H9 (cell line): ENCODE measurements around the gene LCMT2. TPM values are rescaled to one million over a fixed set of nuclear protein-coding genes. Genes with fewer than 3 reads are reported as not detected.

Experiments
- DNase-seq: peaks from one replicate; pipeline ENCODE4 v3.0.0-alpha.2; 2017
- H2AFZ ChIP-seq: one replicate; pipeline ENCODE4 v1.6.1; 2013; ENCODE audit warnings: mild to moderate bottlenecking, low read length, control low read depth, moderate library complexity
- H2AK5ac ChIP-seq: 2 replicates; pipeline ENCODE4 v1.6.1; 2013; ENCODE audit warnings: low read length, control low read depth, mixed read lengths; ENCODE audit not compliant: insufficient read length
- H2BK120ac ChIP-seq: one replicate; pipeline ENCODE4 v1.6.1; 2013; ENCODE audit warnings: low read depth, mild to moderate bottlenecking, low read length, control low read depth, inconsistent platforms; ENCODE audit not compliant: poor library complexity, severe bottlenecking
- H2BK12ac ChIP-seq: 2 replicates; pipeline ENCODE4 v1.6.1; 2013; ENCODE audit warnings: low read length, control low read depth, mixed read lengths, low read depth; ENCODE audit not compliant: insufficient read length
- H2BK15ac ChIP-seq: 2 replicates; pipeline ENCODE4 v1.6.1; 2013; ENCODE audit warnings: low read depth, low read length, control low read depth
- H2BK20ac ChIP-seq: one replicate; pipeline ENCODE4 v1.6.1; 2013; ENCODE audit warnings: low read depth, mild to moderate bottlenecking, low read length, control low read depth, inconsistent platforms; ENCODE audit not compliant: poor library complexity, severe bottlenecking
- H2BK5ac ChIP-seq: 2 replicates; pipeline ENCODE4 v1.6.1; 2013; ENCODE audit warnings: low read length, control low read depth, mixed read lengths; ENCODE audit not compliant: insufficient read length
- H3K14ac ChIP-seq: 2 replicates; pipeline ENCODE4 v1.6.1; 2013; ENCODE audit warnings: low read length, control low read depth; ENCODE audit not compliant: insufficient read depth
- H3K18ac ChIP-seq: 2 replicates; pipeline ENCODE4 v1.6.1; 2013; ENCODE audit warnings: low read depth, mild to moderate bottlenecking, mixed read lengths, low read length, control low read depth; ENCODE audit not compliant: insufficient read length
- H3K23ac ChIP-seq: 2 replicates; pipeline ENCODE4 v1.6.1; 2013; ENCODE audit warnings: low read length, control low read depth, mixed read lengths, low read depth; ENCODE audit not compliant: insufficient read length
- H3K23me2 ChIP-seq: 2 replicates; pipeline ENCODE4 v1.6.1; 2013; ENCODE audit warnings: low read depth, mild to moderate bottlenecking, mixed read lengths, low read length, control low read depth; ENCODE audit not compliant: insufficient read length, poor library complexity, severe bottlenecking
- H3K27ac ChIP-seq: 2 replicates; pipeline ENCODE4 v1.5.1; 2013; ENCODE audit warnings: low read length, control low read depth, mixed read lengths, low read depth; ENCODE audit not compliant: insufficient read length
- H3K27me3 ChIP-seq: 2 replicates; pipeline ENCODE4 v1.6.1; 2013; ENCODE audit warnings: low read length, control low read depth, inconsistent platforms; ENCODE audit not compliant: insufficient read depth
- H3K4ac ChIP-seq: 2 replicates; pipeline ENCODE4 v1.6.1; 2013; ENCODE audit warnings: low read depth, mild to moderate bottlenecking, control low read depth, inconsistent platforms, low read length, moderate library complexity
- H3K4me1 ChIP-seq: 2 replicates; pipeline ENCODE4 v1.6.1; 2013; ENCODE audit warnings: low read length, control low read depth, inconsistent platforms; ENCODE audit not compliant: insufficient read depth
- H3K4me2 ChIP-seq: 2 replicates; pipeline ENCODE4 v1.6.1; 2013; ENCODE audit warnings: low read length, control low read depth, mixed read lengths; ENCODE audit not compliant: insufficient read length, insufficient read depth
- H3K56ac ChIP-seq: 2 replicates; pipeline ENCODE4 v1.6.1; 2013; ENCODE audit warnings: low read depth, mild to moderate bottlenecking, mixed read lengths, low read length, control low read depth; ENCODE audit not compliant: insufficient read length
- H3K79me1 ChIP-seq: 2 replicates; pipeline ENCODE4 v1.6.1; 2013; ENCODE audit warnings: low read depth, mild to moderate bottlenecking, moderate library complexity, low read length, control low read depth, inconsistent platforms; ENCODE audit not compliant: insufficient read depth, poor library complexity, severe bottlenecking
- H3K79me2 ChIP-seq: 2 replicates; pipeline ENCODE4 v1.6.1; 2013; ENCODE audit warnings: low read length, control low read depth, inconsistent platforms; ENCODE audit not compliant: insufficient read depth
- H3K9ac ChIP-seq: 2 replicates; pipeline ENCODE4 v1.6.1; 2013; ENCODE audit warnings: low read length, control low read depth, mixed read lengths; ENCODE audit not compliant: insufficient read length; ENCODE audit errors: extremely low read depth
- H3K9me3 ChIP-seq: one replicate; pipeline ENCODE4 v1.6.1; 2013; ENCODE audit warnings: low read depth, low read length, inconsistent platforms; ENCODE audit not compliant: control insufficient read depth
- H3T11ph ChIP-seq: one replicate; pipeline ENCODE4 v1.6.1; 2013; ENCODE audit warnings: mild to moderate bottlenecking, low read length, control low read depth, inconsistent platforms
- H4K20me1 ChIP-seq: one replicate; pipeline ENCODE4 v1.6.1; 2013; ENCODE audit not compliant: control insufficient read depth, insufficient read length, insufficient read depth
- H4K5ac ChIP-seq: 2 replicates; pipeline ENCODE4 v1.6.1; 2013; ENCODE audit warnings: low read depth, mild to moderate bottlenecking, mixed read lengths, low read length, control low read depth; ENCODE audit not compliant: insufficient read length
- H4K8ac ChIP-seq: replicated peaks from 2 replicates; pipeline ENCODE4 v1.6.1; 2013; ENCODE audit warnings: low read length, control low read depth, mixed read lengths, low read depth; ENCODE audit not compliant: insufficient read length
- H4K91ac ChIP-seq: 2 replicates; pipeline ENCODE4 v1.6.1; 2013; ENCODE audit warnings: low read depth, mild to moderate bottlenecking, moderate library complexity, mixed read lengths, low read length, control low read depth; ENCODE audit not compliant: insufficient read length
- H3K27ac Mint-ChIP-seq, 3 experiments: 2 replicates in 2 of 3; 3 replicates in 1 of 3; pipeline ENCODE4 v1.8.0; 2020 to 2021; ENCODE audit warnings: mixed read lengths in 3 of 3, mild to moderate bottlenecking in 1 of 3, moderate library complexity in 1 of 3
- H3K27me3 Mint-ChIP-seq: 2 replicates; pipeline ENCODE4 v1.8.0; 2021; ENCODE audit warnings: low read depth, mild to moderate bottlenecking, moderate library complexity, mixed read lengths
- H3K36me3 Mint-ChIP-seq, 3 experiments: 2 replicates in 2 of 3; 3 replicates in 1 of 3; pipeline ENCODE4 v1.8.0; 2020 to 2021; ENCODE audit warnings: low read depth in 3 of 3, mixed read lengths in 3 of 3; ENCODE audit not compliant: insufficient read depth in 1 of 3
- H3K4me1 Mint-ChIP-seq, 2 experiments: 2 replicates each; pipeline ENCODE4 v1.8.0; 2020; ENCODE audit warnings: mixed read lengths in 2 of 2
- H3K4me3 Mint-ChIP-seq, 2 experiments: 2 replicates in 1 of 2; 3 replicates in 1 of 2; pipeline ENCODE4 v1.8.0; 2020 to 2021; ENCODE audit warnings: mild to moderate bottlenecking in 2 of 2, mixed read lengths in 2 of 2, moderate library complexity in 1 of 2
- H3K9me3 Mint-ChIP-seq, 2 experiments: 2 replicates in 1 of 2; 3 replicates in 1 of 2; pipeline ENCODE4 v1.8.0; 2020; ENCODE audit warnings: mild to moderate bottlenecking in 2 of 2, mixed read lengths in 2 of 2, moderate library complexity in 1 of 2
- WGBS: extraction: QIAGEN DNeasy Blood & Tissue Kit; methylation state at CpG from one replicate; pipeline ENCODE4 v1.1.7; 2013; ENCODE audit warnings: missing lambda C conversion rate, low lambda C conversion rate, mixed read lengths; ENCODE audit not compliant: insufficient read length; ENCODE audit errors: extremely low coverage; 5-methylcytosine and 5-hydroxymethylcytosine counted together
- total RNA-seq: library from RNA; stranded (reverse); gene quantifications from 2 replicates; pipeline ENCODE4 v1.2.1, GENCODE V29; 2021
- TF ChIP-seq, protein P1 (sequence below): fragments of 200-600 bp; sonication (generic); conservative IDR thresholded peaks from 3 replicates; pipeline ENCODE4 v1.8.0; 2021; ENCODE audit warnings: antibody characterized with exemption, mild to moderate bottlenecking

Gene LCMT2
- total RNA-seq, 1 experiment from 2014 or later: 16.5 TPM

DNA sequence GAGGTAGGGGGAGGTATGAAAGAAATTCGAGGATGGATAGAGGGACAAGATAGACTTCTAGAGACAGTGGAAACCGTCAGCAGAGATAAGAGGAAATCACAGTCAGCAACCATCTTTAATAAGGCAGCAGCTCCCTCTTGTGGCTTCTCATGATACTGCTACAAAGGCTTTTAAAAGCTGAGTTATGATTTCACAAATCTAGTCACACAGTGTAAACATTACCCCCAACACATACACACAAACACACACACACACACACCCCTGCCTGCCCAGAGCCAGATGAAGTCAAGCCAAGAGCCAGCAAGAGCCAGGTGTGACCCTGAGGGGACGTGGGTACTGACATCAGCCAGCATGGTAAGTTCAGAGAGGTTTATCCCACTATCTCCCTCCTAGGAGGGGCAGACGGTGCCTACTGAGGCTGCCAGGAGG lies 44.8 kb downstream of the LCMT2 start:
- Histone ChIP-seq H3T11ph (no peak overlapping the region), H3K23ac (no peak overlapping the region), H2BK5ac (no peak overlapping the region), H3K4me1 (no peaks in the 10 kb centered on the region), H3K56ac (no peak overlapping the region), H2BK15ac (no peak overlapping the region), H3K27me3 (no peaks in the 10 kb centered on the region), H3K9ac (no peak overlapping the region), H2AFZ (no peak overlapping the region), H4K5ac (no peak overlapping the region), H2BK120ac (no peak overlapping the region), H3K27ac (no peak overlapping the region), H2AK5ac (no peak overlapping the region), H3K79me2 (no peaks in the 10 kb centered on the region), H3K4ac (no peak overlapping the region), H2BK12ac (no peak overlapping the region), H4K20me1 (no peaks in the 10 kb centered on the region), H3K14ac (no peak overlapping the region), H4K91ac (no peak overlapping the region), H3K23me2 (no peaks in the 10 kb centered on the region), H3K79me1 (no peaks in the 10 kb centered on the region), H2BK20ac (no peak overlapping the region), H3K4me2 (no peak overlapping the region), H4K8ac (no peak overlapping the region), H3K18ac (no peak overlapping the region), H3K9me3 (no peaks in the 10 kb centered on the region)
- no peak for DNase-seq
- peaks cover 15% of the 10 kb centered on the region for H3K27me3 Mint-ChIP-seq
- no peaks in the 10 kb centered on the region for H3K36me3 Mint-ChIP-seq
- no CpG with 5 or more reads among the region's 4 CpGs for WGBS
- TF ChIP-seq, protein P1, sequence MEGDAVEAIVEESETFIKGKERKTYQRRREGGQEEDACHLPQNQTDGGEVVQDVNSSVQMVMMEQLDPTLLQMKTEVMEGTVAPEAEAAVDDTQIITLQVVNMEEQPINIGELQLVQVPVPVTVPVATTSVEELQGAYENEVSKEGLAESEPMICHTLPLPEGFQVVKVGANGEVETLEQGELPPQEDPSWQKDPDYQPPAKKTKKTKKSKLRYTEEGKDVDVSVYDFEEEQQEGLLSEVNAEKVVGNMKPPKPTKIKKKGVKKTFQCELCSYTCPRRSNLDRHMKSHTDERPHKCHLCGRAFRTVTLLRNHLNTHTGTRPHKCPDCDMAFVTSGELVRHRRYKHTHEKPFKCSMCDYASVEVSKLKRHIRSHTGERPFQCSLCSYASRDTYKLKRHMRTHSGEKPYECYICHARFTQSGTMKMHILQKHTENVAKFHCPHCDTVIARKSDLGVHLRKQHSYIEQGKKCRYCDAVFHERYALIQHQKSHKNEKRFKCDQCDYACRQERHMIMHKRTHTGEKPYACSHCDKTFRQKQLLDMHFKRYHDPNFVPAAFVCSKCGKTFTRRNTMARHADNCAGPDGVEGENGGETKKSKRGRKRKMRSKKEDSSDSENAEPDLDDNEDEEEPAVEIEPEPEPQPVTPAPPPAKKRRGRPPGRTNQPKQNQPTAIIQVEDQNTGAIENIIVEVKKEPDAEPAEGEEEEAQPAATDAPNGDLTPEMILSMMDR: peak; percentile 85
- H3K27ac Mint-ChIP-seq: no peak overlapping the region; a peak in 1 of 7 replicates
- no peak overlapping the region for H3K4me3 Mint-ChIP-seq
- H3K9me3 Mint-ChIP-seq: no peaks in the 10 kb centered on the region; a peak in 2 of 5 replicates
- H3K4me1 Mint-ChIP-seq: peaks cover under 1 to 4% of the 10 kb centered on the region in 2 experiments; a peak in 2 of 4 replicates
